ENCODE data around the gene ATXN7L2.

The ATXN7L2 gene

GRCh38 chr1:109492779-109493178 is 9.1 kb downstream of the ATXN7L2 start:
- H3K27ac ChIP-seq, result no peak overlapping the region
- TF ChIP-seq CTCF (conservative IDR thresholded peaks at IDR 0.05), result no peak

GRCh38 chr1:109493227-109493626 is 9.5 kb downstream of the ATXN7L2 start:
- H3K27ac ChIP-seq, result peak overlapping the region; percentile 56; the same call in 1 of the 2 replicates
- no peak for TF ChIP-seq CTCF (conservative IDR thresholded peaks at IDR 0.05)

- peak; percentile 98 for TF ChIP-seq CTCF (conservative IDR thresholded peaks at IDR 0.05)
- peak within 1 kb of the TSS; percentile 56 for H3K27ac ChIP-seq
Measured at GRCh38 chr1:109493805-109494539, 10.3 kb downstream of the ATXN7L2 start, which contains the start of gene CYB561D1. TSS of gene CYB561D1 (plus strand) at chr1:109494094. CDS start at chr1:109494140, 46 bp downstream.

- H3K27ac ChIP-seq, result no peak overlapping the region
- TF ChIP-seq CTCF (conservative IDR thresholded peaks at IDR 0.05), result no peak
Measured at GRCh38 chr1:109495738-109496137, 12.0 kb downstream of the ATXN7L2 start.

- no peak for TF ChIP-seq CTCF (conservative IDR thresholded peaks at IDR 0.05)
- H3K27ac ChIP-seq, result no peak overlapping the region
Measured at GRCh38 chr1:109497449-109498160, 13.9 kb downstream of the ATXN7L2 start.

GRCh38 chr1:109498161-109498801 is 14.6 kb downstream of the ATXN7L2 start:
- peak; percentile 74 for TF ChIP-seq CTCF (conservative IDR thresholded peaks at IDR 0.05)
- H3K27ac ChIP-seq, result no peak overlapping the region

- TF ChIP-seq CTCF (conservative IDR thresholded peaks at IDR 0.05), result no peak
- peak overlapping the region; percentile 50 for H3K27ac ChIP-seq
Measured at GRCh38 chr1:109499081-109499480, 15.4 kb downstream of the ATXN7L2 start.

All from VCaP (cell line).